Sigmoid colon (tissue), 7 donors: ENCODE data around the gene VPS51. TPM values are rescaled to one million over a fixed set of nuclear protein-coding genes. Genes with fewer than 3 reads are reported as not detected.

Experiments used
- DNase-seq: peaks from one replicate; pipeline ENCODE4 v3.0.0-alpha.2; 2019
- H3K27ac ChIP-seq, 4 donors: fragments of 200-600 bp; sonication (generic); one replicate each; pipeline ENCODE4 v1.5.1; 2016 to 2019; ENCODE audit warnings: mild to moderate bottlenecking in 1 of 4
- H3K27me3 ChIP-seq, 3 donors: fragments of 200-600 bp; sonication (generic); one replicate each; pipeline ENCODE4 v1.5.1; 2019; ENCODE audit warnings: mild to moderate bottlenecking in 1 of 3
- H3K36me3 ChIP-seq, 4 donors: fragments of 200-600 bp; sonication (generic); one replicate each; pipeline ENCODE4 v1.5.1; 2016 to 2019
- H3K4me1 ChIP-seq, 4 donors: fragments of 200-600 bp; sonication (generic); one replicate each; pipeline ENCODE4 v1.5.1; 2017 to 2019
- H3K4me3 ChIP-seq, 4 donors: fragments of 200-600 bp; sonication (generic); one replicate each; pipeline ENCODE4 v1.5.1; 2017 to 2019; ENCODE audit warnings: mild to moderate bottlenecking in 2 of 4, moderate library complexity in 1 of 4
- H3K9me3 ChIP-seq, 4 donors: fragments of 200-600 bp in 3 of 4; sonication (generic) in 3 of 4; one replicate each; pipeline versions ENCODE4 v1.5.1 to v1.6.1; 2013 to 2019
- EP300 ChIP-seq, 4 donors: sonication (generic); formaldehyde crosslinking; IDR thresholded peaks; one replicate each; pipeline ENCODE4 v1.6.1; 2017; ENCODE audit warnings: antibody characterized with exemption in 4 of 4
- POLR2A ChIP-seq, 2 donors: fragments of 450-650 bp; IDR thresholded peaks; one replicate each; pipeline ENCODE4 v1.6.1; 2016; ENCODE audit warnings: antibody characterized with exemption in 2 of 2, mild to moderate bottlenecking in 2 of 2, moderate library complexity in 2 of 2
- POLR2AphosphoS5 ChIP-seq, 4 donors: sonication (generic); formaldehyde crosslinking; IDR thresholded peaks; one replicate each; pipeline ENCODE4 v1.6.1; 2017; ENCODE audit warnings: antibody characterized with exemption in 4 of 4
- WGBS, 2 donors: extraction: QIAGEN DNeasy Blood & Tissue Kit; methylation state at CpG; one replicate each; pipeline ENCODE4 v1.1.7; 2013; 5-methylcytosine and 5-hydroxymethylcytosine counted together
- intact Hi-C: fragments of 100-400 bp; cut with DNase I; formaldehyde crosslinking; loops from one replicate; pipeline ENCODE4 v1.15.1; 2023
- polyA plus RNA-seq, 3 donors: library from polyadenylated mRNA; stranded (reverse); fragments of 200-250 nt; gene quantifications; one replicate each; pipeline ENCODE4 v1.2.3, GENCODE V29; 2013
- total RNA-seq, 4 donors: library from RNA; depleted of rRNA; stranded (reverse); fragments of >200 nt; gene quantifications; one replicate each; pipeline ENCODE4 v1.1.0, GENCODE V29; 2016
- TF ChIP-seq, protein P1 (sequence below), 4 experiments: fragments of 450-650 bp in 3 of 4; fragments of 200-600 bp in 1 of 4; IDR thresholded peaks; one replicate each; pipeline ENCODE4 v1.5.1; 2016 to 2019; ENCODE audit warnings: antibody characterized with exemption in 4 of 4, mild to moderate bottlenecking in 3 of 4, moderate library complexity in 2 of 4
- donor health status: healthy with polysubstance abuse.
- donor health status: Bipolar disorder and iron deficiency.
- donor health status: healthy.

VPS51 gene
- total RNA-seq = 100 to 1,000 TPM; 211 to 752 (median 281) TPM
- 100 to 1,000 TPM in 2 of 3 donors, 10 to 100 TPM in 1; 86.2 to 180 (median 108) TPM for polyA plus RNA-seq

DNA sequence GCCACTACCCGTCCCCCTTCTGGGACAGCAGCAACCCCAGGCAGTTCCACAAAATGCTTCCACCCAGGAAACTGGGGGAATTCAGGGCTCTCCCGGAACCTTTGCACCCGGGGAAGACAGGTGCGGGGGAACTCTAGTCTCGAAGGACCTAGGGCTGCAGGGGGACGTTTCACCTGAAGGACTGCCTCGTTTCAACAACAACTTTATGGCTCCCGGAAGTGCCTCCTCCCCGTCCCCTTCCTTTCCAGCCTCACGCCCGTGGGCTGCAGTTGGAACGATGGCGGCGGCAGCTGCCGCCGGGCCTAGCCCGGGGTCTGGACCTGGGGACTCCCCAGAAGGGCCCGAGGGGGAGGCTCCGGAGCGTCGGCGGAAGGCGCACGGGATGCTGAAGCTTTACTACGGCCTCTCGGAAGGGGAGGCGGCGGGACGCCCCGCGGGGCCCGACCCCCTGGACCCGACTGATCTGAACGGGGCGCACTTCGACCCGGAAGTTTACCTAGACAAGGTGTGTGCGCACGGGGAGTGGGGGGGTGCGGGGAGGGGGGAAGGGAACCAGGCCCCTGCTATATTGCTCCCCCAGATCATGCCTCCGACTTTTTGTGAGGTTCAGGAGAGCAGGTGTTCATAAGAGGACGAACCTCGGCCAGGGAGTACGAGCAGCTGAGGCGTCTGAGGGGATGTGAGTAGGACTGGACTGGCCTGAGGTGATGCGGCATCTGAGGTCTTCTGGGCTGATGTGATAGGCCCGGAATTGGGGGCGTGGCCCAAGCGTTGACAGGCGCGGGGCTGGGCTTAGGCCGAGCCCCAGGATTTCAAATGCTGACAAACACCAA is at the start of gene VPS51:
VPS51 (plus strand) TSS at position 241 of the 833 bp plus-strand sequence; CDS start at position 278, 37 bp downstream.
- Histone ChIP-seq H3K4me3 (peak within 1 kb of the TSS; percentile 84 to 97 (median 91)), H3K27ac (peak within 1 kb of the TSS; percentile 90 to 95 (median 93)), H3K36me3 (peaks cover 0 to 12% (median 1%) of the 10 kb centered on the region in 4 donors), H3K27me3 (no peaks in the 10 kb centered on the region), H3K9me3 (no peaks in the 10 kb centered on the region), H3K4me1 (peaks cover 0 to 16% (median 13%) of the 10 kb centered on the region in 4 donors)
- peak; percentile 79 to 87 (median 82) for TF ChIP-seq POLR2AphosphoS5 (IDR thresholded peaks at IDR 0.05)
- TF ChIP-seq, protein P1, sequence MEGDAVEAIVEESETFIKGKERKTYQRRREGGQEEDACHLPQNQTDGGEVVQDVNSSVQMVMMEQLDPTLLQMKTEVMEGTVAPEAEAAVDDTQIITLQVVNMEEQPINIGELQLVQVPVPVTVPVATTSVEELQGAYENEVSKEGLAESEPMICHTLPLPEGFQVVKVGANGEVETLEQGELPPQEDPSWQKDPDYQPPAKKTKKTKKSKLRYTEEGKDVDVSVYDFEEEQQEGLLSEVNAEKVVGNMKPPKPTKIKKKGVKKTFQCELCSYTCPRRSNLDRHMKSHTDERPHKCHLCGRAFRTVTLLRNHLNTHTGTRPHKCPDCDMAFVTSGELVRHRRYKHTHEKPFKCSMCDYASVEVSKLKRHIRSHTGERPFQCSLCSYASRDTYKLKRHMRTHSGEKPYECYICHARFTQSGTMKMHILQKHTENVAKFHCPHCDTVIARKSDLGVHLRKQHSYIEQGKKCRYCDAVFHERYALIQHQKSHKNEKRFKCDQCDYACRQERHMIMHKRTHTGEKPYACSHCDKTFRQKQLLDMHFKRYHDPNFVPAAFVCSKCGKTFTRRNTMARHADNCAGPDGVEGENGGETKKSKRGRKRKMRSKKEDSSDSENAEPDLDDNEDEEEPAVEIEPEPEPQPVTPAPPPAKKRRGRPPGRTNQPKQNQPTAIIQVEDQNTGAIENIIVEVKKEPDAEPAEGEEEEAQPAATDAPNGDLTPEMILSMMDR (IDR thresholded peaks at IDR 0.05) = no peak
- peak in 2 of 4 donors; percentile 30 to 44 for TF ChIP-seq EP300 (IDR thresholded peaks at IDR 0.05)
- TF ChIP-seq POLR2A (IDR thresholded peaks at IDR 0.05) = peak; percentile 35 to 41
- intact Hi-C loops = loop anchor here (1.0 to 5.0 kb wide), 3 partner anchors 12 to 84 kb away; partner anchors contain the start of genes ARL2, CDCA5, TM7SF2 and ZFPL1
- 1% methylated on average over 52 of the region's 52 CpGs for WGBS, 2 donors
- peak; percentile 95 for DNase-seq

DNA sequence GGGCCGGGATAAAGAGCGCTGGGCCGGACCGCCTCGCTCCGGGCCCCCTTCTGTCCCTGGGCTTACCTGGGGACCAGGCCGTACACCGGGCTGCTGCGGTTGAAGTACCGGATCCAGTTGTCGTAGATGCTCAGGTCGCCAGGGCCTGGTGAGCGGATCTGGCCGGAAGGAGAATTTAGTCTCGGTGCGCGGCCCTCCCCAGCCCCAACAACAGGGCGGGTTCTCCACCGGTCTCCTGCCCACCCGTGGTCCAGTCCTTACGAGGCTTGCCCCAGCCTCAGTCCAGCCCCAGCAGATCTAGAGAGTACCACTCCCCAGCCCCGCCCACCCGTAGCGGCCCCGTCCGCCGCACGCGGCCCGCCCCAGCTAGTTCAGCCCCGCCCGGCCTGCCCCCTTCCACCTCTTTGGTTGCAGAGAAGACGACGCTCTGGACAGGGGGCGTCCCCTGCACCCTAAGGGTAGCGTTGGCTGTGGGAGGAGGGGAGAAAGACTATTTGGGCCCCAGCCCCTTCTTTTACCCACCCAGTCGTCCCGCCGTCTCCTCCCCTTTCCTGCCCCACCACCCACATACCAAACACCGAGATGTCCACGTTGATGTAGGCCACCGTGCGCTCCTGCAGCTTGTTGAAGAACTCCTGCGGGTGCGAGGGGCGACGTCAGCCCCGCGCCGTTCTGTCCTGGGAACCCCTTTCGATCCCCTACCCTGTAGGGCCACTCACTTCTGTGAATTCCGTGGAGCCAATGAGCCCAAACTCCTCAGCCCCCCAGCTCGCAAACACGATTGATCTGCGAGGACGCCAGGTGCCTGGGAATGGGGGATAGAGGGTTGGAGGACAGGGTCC is 48.2 kb upstream of the VPS51 start:
- peaks cover 0 to 23% (median 16%) of the 10 kb centered on the region in 4 donors for H3K4me1 ChIP-seq
- peaks cover 0 to 21% (median 0%) of the 10 kb centered on the region in 4 donors for H3K36me3 ChIP-seq
- intact Hi-C loops = no loop called here
- H3K9me3 ChIP-seq = no peaks in the 10 kb centered on the region
- DNase-seq = peak; percentile 75
- no peaks in the 10 kb centered on the region for H3K27me3 ChIP-seq
- H3K27ac ChIP-seq = peak overlapping the region; percentile 55 to 60 (median 58)
- TF ChIP-seq EP300 (IDR thresholded peaks at IDR 0.05) (no peak), POLR2AphosphoS5 (IDR thresholded peaks at IDR 0.05) (no peak), POLR2A (IDR thresholded peaks at IDR 0.05) (no peak)
- TF ChIP-seq, protein P1 (IDR thresholded peaks at IDR 0.05) = no peak
- WGBS, 2 donors = 24 to 51% methylated on average over 56 of the region's 56 CpGs
- peak overlapping the region; percentile 46 to 60 (median 56) for H3K4me3 ChIP-seq

DNA sequence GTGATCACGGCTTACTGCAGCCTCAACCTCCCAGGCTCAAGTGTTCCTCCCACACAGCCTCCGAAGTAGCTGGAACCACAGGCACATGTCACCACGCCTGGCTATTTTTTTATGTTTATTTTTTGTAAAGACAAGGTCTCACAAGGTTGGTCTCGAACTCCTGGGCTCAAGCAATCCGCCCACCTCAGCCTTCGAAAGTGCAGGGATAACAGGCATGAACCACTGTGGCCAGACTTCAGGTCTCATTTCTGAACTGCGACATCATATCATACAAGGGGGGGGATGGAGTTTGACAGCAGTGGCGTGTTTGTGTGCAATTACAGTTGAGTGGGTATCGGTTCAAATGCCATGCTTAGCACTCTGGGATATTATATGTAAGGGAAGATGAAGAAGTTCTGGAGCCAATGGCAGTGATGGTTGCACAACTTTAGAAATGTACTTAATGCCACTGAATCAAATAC is 44.6 kb upstream of the VPS51 start:
- intact Hi-C loops = no loop called here
- no peak overlapping the region for H3K4me3 ChIP-seq
- H3K4me1 ChIP-seq = peaks cover 0 to 19% (median 15%) of the 10 kb centered on the region in 4 donors
- no peaks in the 10 kb centered on the region for H3K36me3 ChIP-seq
- WGBS, 2 donors = 83 to 87% methylated on average over 9 of the region's 9 CpGs
- TF ChIP-seq POLR2AphosphoS5 (IDR thresholded peaks at IDR 0.05) (no peak), EP300 (IDR thresholded peaks at IDR 0.05) (no peak), POLR2A (IDR thresholded peaks at IDR 0.05) (no peak)
- TF ChIP-seq, protein P1 (IDR thresholded peaks at IDR 0.05) = no peak
- H3K9me3 ChIP-seq = no peaks in the 10 kb centered on the region
- no peak overlapping the region for H3K27ac ChIP-seq
- no peaks in the 10 kb centered on the region for H3K27me3 ChIP-seq
- DNase-seq = no peak

DNA sequence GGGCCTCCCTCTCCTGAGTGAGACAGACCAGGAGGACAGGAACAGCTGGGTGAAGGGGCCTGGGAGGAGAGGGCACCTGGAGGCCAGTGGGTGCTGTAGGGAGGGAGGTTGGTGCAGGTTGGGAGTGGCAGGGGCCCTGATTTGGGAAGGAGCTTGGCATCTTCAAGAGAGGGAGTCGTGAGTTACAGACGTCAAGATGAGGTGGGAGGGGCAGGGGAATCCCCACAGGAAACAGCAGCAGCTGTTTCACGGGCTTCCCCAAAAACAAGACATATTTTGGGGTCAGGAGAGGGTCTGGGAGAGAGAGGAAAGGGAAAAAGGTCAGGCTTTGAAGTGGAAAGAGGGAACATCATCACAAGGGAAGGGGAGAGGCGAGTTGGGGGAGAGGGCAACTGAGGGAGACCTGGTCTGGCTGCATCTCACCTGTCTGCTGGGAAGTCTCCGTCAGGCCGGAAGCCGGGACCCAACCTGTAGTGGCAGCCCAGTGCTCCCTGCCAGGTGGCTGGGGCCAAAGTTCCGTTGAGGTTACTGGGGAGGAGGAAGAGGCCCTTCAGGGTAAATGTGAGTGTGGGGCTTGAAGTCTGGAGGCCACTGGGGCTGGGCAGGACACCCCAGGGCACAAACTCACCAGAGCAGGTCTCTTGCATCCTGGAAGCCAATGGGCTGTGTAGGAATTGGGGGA is 42.0 kb upstream of the VPS51 start:
- H3K4me3 ChIP-seq = no peak overlapping the region
- no peaks in the 10 kb centered on the region for H3K27me3 ChIP-seq
- no peaks in the 10 kb centered on the region for H3K36me3 ChIP-seq
- intact Hi-C loops = no loop called here
- no peak overlapping the region for H3K27ac ChIP-seq
- DNase-seq = no peak
- no peaks in the 10 kb centered on the region for H3K9me3 ChIP-seq
- H3K4me1 ChIP-seq = no peaks in the 10 kb centered on the region
- 26 to 39% methylated on average over 8 of the region's 8 CpGs for WGBS, 2 donors
- no peak for TF ChIP-seq POLR2AphosphoS5 (IDR thresholded peaks at IDR 0.05)
- no peak for TF ChIP-seq POLR2A (IDR thresholded peaks at IDR 0.05)
- no peak for TF ChIP-seq EP300 (IDR thresholded peaks at IDR 0.05)
- TF ChIP-seq, protein P1 (IDR thresholded peaks at IDR 0.05) = no peak
